T-cell (primary cell): Measurements from ENCODE around the gene NDRG2. TPM values are rescaled to one million over a fixed set of nuclear protein-coding genes. Genes with fewer than 3 reads are reported as not detected.

Source experiments
- ATAC-seq, 4 experiments: fragments of 200-7000 bp in 3 of 4; fragments of 150-1000 bp in 1 of 4; cut with Tn5 transposase; replicated peaks in 1 of 4; 1 replicate in 3 of 4; 2 replicates in 1 of 4; pipeline ENCODE4 v1.10.0; 2021; ENCODE audit warnings: moderate library complexity in 3 of 4, mild to moderate bottlenecking in 2 of 4, moderate number of reproducible peaks in 1 of 4
- CTCF ChIA-PET, 2 donors: fragments of 300-600 bp; sonication (Branson Sonifier 250); formaldehyde crosslinking; loops; one replicate each; lab custom pipeline; 2022; ENCODE audit warnings: antibody characterized with exemption in 2 of 2; lab: Charles Lee
- POLR2A ChIA-PET, 2 donors: fragments of 300-600 bp; sonication (Branson Sonifier 250); formaldehyde crosslinking; loops; one replicate each; lab custom pipeline; 2022; ENCODE audit warnings: antibody characterized with exemption in 2 of 2; lab: Charles Lee
- DNase-seq, 35 experiments: peaks; one replicate each; pipeline versions ENCODE4 v3.0.0 to v3.0.0-alpha.2; 2013 to 2023
- H3K27ac ChIP-seq: one replicate; pipeline ENCODE4 v1.5.1; 2013; ENCODE audit warnings: low read length
- H3K27me3 ChIP-seq, 2 experiments: replicated peaks in 1 of 2; 1 replicate in 1 of 2; 2 replicates in 1 of 2; pipeline versions ENCODE4 v1.6.1 to v1.7.0; 2013; ENCODE audit warnings: low read length in 1 of 2, mixed read lengths in 1 of 2; ENCODE audit not compliant: control insufficient read depth in 2 of 2, insufficient read depth in 2 of 2; ENCODE audit errors: extremely low read depth in 1 of 2
- H3K36me3 ChIP-seq, 2 donors: 1 replicate in 1 of 2; 2 replicates in 1 of 2; pipeline versions ENCODE4 v1.6.1 to v1.7.0; 2013; ENCODE audit warnings: low read length in 1 of 2; ENCODE audit not compliant: control insufficient read depth in 2 of 2, insufficient read depth in 1 of 2; ENCODE audit errors: extremely low read depth in 1 of 2
- H3K4me1 ChIP-seq, 2 experiments: 1 replicate in 1 of 2; 2 replicates in 1 of 2; pipeline versions ENCODE4 v1.6.1 to v1.7.0; 2013; ENCODE audit warnings: low read length in 2 of 2, mixed read lengths in 1 of 2; ENCODE audit not compliant: insufficient read depth in 2 of 2, control insufficient read depth in 1 of 2; ENCODE audit errors: extremely low read depth in 1 of 2
- H3K4me3 ChIP-seq, 2 donors: 1 replicate in 1 of 2; 2 replicates in 1 of 2; pipeline versions ENCODE4 v1.5.1 to v1.7.0; 2013; ENCODE audit warnings: mild to moderate bottlenecking in 2 of 2, low read length in 1 of 2, moderate library complexity in 1 of 2; ENCODE audit not compliant: control insufficient read depth in 1 of 2; ENCODE audit errors: extremely low read depth in 1 of 2
- H3K9me3 ChIP-seq: 2 replicates; pipeline ENCODE4 v1.7.0; 2013
- H3K27ac Mint-ChIP-seq, 2 donors: one replicate each; pipeline ENCODE4 v1.8.0; 2020 to 2021; ENCODE audit warnings: mild to moderate bottlenecking in 2 of 2, mixed read lengths in 2 of 2
- H3K27me3 Mint-ChIP-seq, 2 donors: one replicate each; pipeline ENCODE4 v1.8.0; 2021 to 2022; ENCODE audit warnings: mixed read lengths in 2 of 2
- H3K36me3 Mint-ChIP-seq: one replicate; pipeline ENCODE4 v1.8.0; 2021; ENCODE audit warnings: mixed read lengths
- H3K4me1 Mint-ChIP-seq, 3 donors: one replicate each; pipeline ENCODE4 v1.8.0; 2020 to 2022; ENCODE audit warnings: mixed read lengths in 3 of 3, mild to moderate bottlenecking in 1 of 3
- H3K4me3 Mint-ChIP-seq, 3 donors: one replicate each; pipeline ENCODE4 v1.8.0; 2020 to 2022; ENCODE audit warnings: mild to moderate bottlenecking in 3 of 3, mixed read lengths in 3 of 3, moderate library complexity in 3 of 3
- H3K9me3 Mint-ChIP-seq, 3 donors: one replicate each; pipeline ENCODE4 v1.8.0; 2020 to 2022; ENCODE audit warnings: mixed read lengths in 3 of 3
- WGBS: methylation state at CpG from one replicate; pipeline ENCODE4 v1.1.5; 2013; ENCODE audit warnings: missing lambda C conversion rate; ENCODE audit not compliant: insufficient coverage; 5-methylcytosine and 5-hydroxymethylcytosine counted together
- total RNA-seq, 35 experiments: library from RNA in 6 of 35; stranded (reverse) in 6 of 35; fragments of 120-200 nt in 1 of 35; gene quantifications; one replicate each; pipeline versions ENCODE4 v1.2.1 to v1.2.4 and lab custom pipeline; 2013 to 2026

Gene NDRG2
- total RNA-seq, 5 donors from 2014 or later (not counting 1 experiment from before 2014, with no cell fraction given): 26.1 to 28.2 (median 27.1) TPM

GRCh38 chr14:21070610-21071224, 45.9 kb upstream of the NDRG2 start:
- Mint-ChIP-seq H3K4me1 (peaks cover 29 to 41% (median 38%) of the 10 kb centered on the region in 3 donors), H3K36me3 (no peaks in the 10 kb centered on the region), H3K27me3 (peaks cover 55 to 69% of the 10 kb centered on the region in 2 donors), H3K27ac (peak overlapping the region in 1 of 2 donors; percentile 31), H3K9me3 (no peaks in the 10 kb centered on the region), H3K4me3 (peak overlapping the region; percentile 74 to 84 (median 76))
- ChIA-PET POLR2A (interaction anchor here in 1 of 2 donors (0.5 kb wide), 1 partner anchor 41 kb away, joined by 3 read pairs; no protein-coding TSS in a partner anchor), CTCF (interaction anchor here (0.7 to 3.4 kb wide), 11 partner anchors 17 to 62 kb away, joined by 3 to 23 read pairs (median 4); no protein-coding TSS in a partner anchor)
- whole genome bisulfite sequencing: 2% methylated on average over 20 of the region's 23 CpGs
- peak in 6 of 35 experiments; percentile 14 to 51 (median 18) for DNase-seq
- peaks cover 7 to 35% of the 10 kb centered on the region in 2 experiments for H3K4me1 ChIP-seq
- peak; percentile 21 to 38 (median 27) for ATAC-seq
- H3K27me3 ChIP-seq: peaks cover 7 to 71% of the 10 kb centered on the region in 2 experiments
- H3K4me3 ChIP-seq: peak overlapping the region; percentile 46 to 63
- H3K27ac ChIP-seq: no peak overlapping the region
- H3K36me3 ChIP-seq: no peaks in the 10 kb centered on the region
- H3K9me3 ChIP-seq: no peaks in the 10 kb centered on the region

- ChIA-PET POLR2A (no interaction called here), CTCF (interaction anchor here (0.9 to 3.4 kb wide), 8 partner anchors 17 to 55 kb away, joined by 3 to 23 read pairs (median 4); no protein-coding TSS in a partner anchor)
- Mint-ChIP-seq H3K4me1 (peaks cover 29 to 41% (median 38%) of the 10 kb centered on the region in 3 donors), H3K27ac (peak within 1 kb of the TSS; percentile 31 to 34), H3K36me3 (no peaks in the 10 kb centered on the region), H3K4me3 (peak within 1 kb of the TSS; percentile 74 to 84 (median 76)), H3K9me3 (no peaks in the 10 kb centered on the region), H3K27me3 (peaks cover 61 to 74% of the 10 kb centered on the region in 2 donors)
- H3K9me3 ChIP-seq: no peaks in the 10 kb centered on the region
- WGBS: under 1% methylated on average over 62 of the region's 63 CpGs
- H3K27ac ChIP-seq: no peak within 1 kb of the TSS
- peak in 6 of 35 experiments; percentile 9 to 48 (median 24) for DNase-seq
- peaks cover 7 to 35% of the 10 kb centered on the region in 2 experiments for H3K4me1 ChIP-seq
- peak in 3 of 4 experiments; percentile 8 to 16 (median 10) for ATAC-seq
- H3K27me3 ChIP-seq: peaks cover 7 to 69% of the 10 kb centered on the region in 2 experiments
- no peaks in the 10 kb centered on the region for H3K36me3 ChIP-seq
- H3K4me3 ChIP-seq: peak within 1 kb of the TSS; percentile 46 to 63
Measured at GRCh38 chr14:21070083-21070609, 45.3 kb upstream of the NDRG2 start, which contains the start of gene ARHGEF40. TSS of gene ARHGEF40 (plus strand) at chr14:21070304. CDS start at chr14:21070397, 93 bp downstream.

GRCh38 chr14:21069388-21070082, 44.7 kb upstream of the NDRG2 start:
- H3K9me3 ChIP-seq: no peaks in the 10 kb centered on the region
- no peaks in the 10 kb centered on the region for H3K9me3 Mint-ChIP-seq
- DNase-seq: peak in 4 of 35 experiments; percentile 5 to 59 (median 14)
- peak overlapping the region; percentile 41 to 57 for H3K4me3 ChIP-seq
- peak in 1 of 4 experiments; percentile 28 for ATAC-seq
- 3% methylated on average over 29 of the region's 40 CpGs for WGBS
- no peaks in the 10 kb centered on the region for H3K36me3 ChIP-seq
- CTCF ChIA-PET: interaction anchor here (1.0 to 4.4 kb wide), 11 partner anchors 18 to 55 kb away, joined by 3 to 67 read pairs (median 23); no protein-coding TSS in a partner anchor
- peaks cover 29 to 41% (median 38%) of the 10 kb centered on the region in 3 donors for H3K4me1 Mint-ChIP-seq
- H3K27me3 Mint-ChIP-seq: peaks cover 63 to 78% of the 10 kb centered on the region in 2 donors
- POLR2A ChIA-PET: interaction anchor here (0.7 to 1.0 kb wide), 2 partner anchors 18 to 34 kb away, joined by 3 read pairs; no protein-coding TSS in a partner anchor
- no peak overlapping the region for H3K27ac ChIP-seq
- no peaks in the 10 kb centered on the region for H3K36me3 Mint-ChIP-seq
- H3K4me3 Mint-ChIP-seq: peak overlapping the region; percentile 71 to 84 (median 73)
- H3K27ac Mint-ChIP-seq: peak overlapping the region in 1 of 2 donors; percentile 34
- H3K27me3 ChIP-seq: peaks cover 7 to 68% of the 10 kb centered on the region in 2 experiments
- peaks cover 7 to 35% of the 10 kb centered on the region in 2 experiments for H3K4me1 ChIP-seq

- ChIA-PET POLR2A (interaction anchor here (0.7 to 1.0 kb wide), 3 partner anchors 19 to 35 kb away, joined by 3 to 4 read pairs (median 3); no protein-coding TSS in a partner anchor), CTCF (interaction anchor here (0.6 to 4.4 kb wide), 19 partner anchors 10 to 56 kb away, joined by 3 to 67 read pairs (median 8); partner anchors contain the start of genes TMEM253 (in 1 of the 2) and ZNF219 (in 1 of the 2))
- 5% methylated on average over 28 of the region's 45 CpGs for WGBS
- H3K9me3 ChIP-seq: no peaks in the 10 kb centered on the region
- Mint-ChIP-seq H3K36me3 (no peaks in the 10 kb centered on the region), H3K27me3 (peaks cover 62 to 76% of the 10 kb centered on the region in 2 donors), H3K4me3 (peak overlapping the region; percentile 71 to 84 (median 73)), H3K9me3 (no peaks in the 10 kb centered on the region), H3K27ac (peak overlapping the region in 1 of 2 donors; percentile 36), H3K4me1 (peaks cover 29 to 41% (median 38%) of the 10 kb centered on the region in 3 donors)
- DNase-seq: peak in 22 of 35 experiments; percentile 27 to 80 (median 46)
- H3K27ac ChIP-seq: no peak overlapping the region
- peaks cover 7 to 35% of the 10 kb centered on the region in 2 experiments for H3K4me1 ChIP-seq
- H3K4me3 ChIP-seq: peak overlapping the region; percentile 41 to 50
- peak; percentile 49 to 63 (median 57) for ATAC-seq
- H3K36me3 ChIP-seq: no peaks in the 10 kb centered on the region
- peaks cover 7 to 62% of the 10 kb centered on the region in 2 experiments for H3K27me3 ChIP-seq
Measured at GRCh38 chr14:21068521-21069387, 43.9 kb upstream of the NDRG2 start.

- POLR2A ChIA-PET: interaction anchor here in 1 of 2 donors (0.7 kb wide), 2 partner anchors 9 to 28 kb away, joined by 3 read pairs; partner anchors contain the start of gene RNASE8
- peak in 1 of 4 experiments; percentile 41 for ATAC-seq
- no peaks in the 10 kb centered on the region for H3K36me3 Mint-ChIP-seq
Measured at GRCh38 chr14:21066882-21067502, 42.1 kb upstream of the NDRG2 start.

More at GRCh38 chr14:21066882-21067502, 42.1 kb upstream of the NDRG2 start:
- DNase-seq: peak in 2 of 35 experiments; percentile 5 to 60
- no peak overlapping the region for H3K4me3 Mint-ChIP-seq
- Histone ChIP-seq H3K27me3 (peaks cover 7 to 58% of the 10 kb centered on the region in 2 experiments), H3K27ac (no peak overlapping the region), H3K4me1 (peaks cover 7 to 35% of the 10 kb centered on the region in 2 experiments), H3K9me3 (no peaks in the 10 kb centered on the region), H3K36me3 (no peaks in the 10 kb centered on the region), H3K4me3 (no peak overlapping the region)
- CTCF ChIA-PET: interaction anchor here (0.6 to 4.4 kb wide), 12 partner anchors 22 to 175 kb away, joined by 3 to 67 read pairs (median 7); no protein-coding TSS in a partner anchor
- peaks cover 60 to 74% of the 10 kb centered on the region in 2 donors for H3K27me3 Mint-ChIP-seq
- H3K4me1 Mint-ChIP-seq: peaks cover 29 to 35% (median 35%) of the 10 kb centered on the region in 3 donors
- WGBS: 83% methylated on average over 2 of the region's 7 CpGs
- no peaks in the 10 kb centered on the region for H3K9me3 Mint-ChIP-seq
- no peak overlapping the region for H3K27ac Mint-ChIP-seq
